K562 (cell line): ENCODE results near the gene TBL1X. TPM values are rescaled to one million over a fixed set of nuclear protein-coding genes. Genes with fewer than 3 reads are reported as not detected.

Experiments
- ATAC-seq: fragments of 200-7000 bp; cut with Tn5 transposase; 3 replicates; pipeline ENCODE4 v1.9.1; 2020; ENCODE audit warnings: moderate library complexity
- BruUV-seq: library from RNA; stranded (reverse); fragments of 400-500 nt; replicated peaks from 2 replicates; lab custom pipeline; 2021; lab: Mats Ljungman, UMichigan
- CTCF ChIA-PET: fragments of 300-600 bp; formaldehyde crosslinking; extraction: SDS; loops from one replicate; lab custom pipeline; 2021; ENCODE audit warnings: low intra/inter-chr PET ratio; lab: Yijun Ruan, JAX
- POLR2A ChIA-PET: fragments of 300-600, 350-650 bp; sonication (Branson Sonifier 250); formaldehyde crosslinking; extraction: SDS; loops from one replicate; lab custom pipeline; 2021; ENCODE audit warnings: antibody characterized with exemption, inconsistent platforms; lab: Yijun Ruan, JAX
- DNase-seq, 4 experiments: peaks; one replicate each; pipeline versions ENCODE4 v3.0.0 to v3.0.0-alpha.2; 2011 to 2018; ENCODE audit warnings: low spot score in 3 of 4, mixed read lengths in 3 of 4; ENCODE audit errors: extremely low read depth in 1 of 4
- FAIRE-seq: peaks from 2 replicates; lab custom pipeline; 2011; peaks lifted over from hg19 to GRCh38; lab: Jason Lieb, UNC
- H2AFZ ChIP-seq: 2 replicates; pipeline ENCODE4 v1.6.0; 2011; ENCODE audit warnings: low read depth, low read length, control low read depth, inconsistent platforms
- H3K27ac ChIP-seq: fragments of 200-600 bp; 3 replicates; pipeline ENCODE4 v1.8.0; 2011; ENCODE audit warnings: low read depth, mild to moderate bottlenecking, control low read depth, inconsistent platforms, low read length, moderate library complexity, mixed read lengths; ENCODE audit errors: extremely low read depth
- H3K27me3 ChIP-seq, 2 experiments: fragments of 300-600 bp in 1 of 2; 2 replicates in 1 of 2; 3 replicates in 1 of 2; pipeline versions ENCODE4 v1.6.0 to v1.8.0; 2011; ENCODE audit warnings: inconsistent platforms in 2 of 2, low read length in 2 of 2, mild to moderate bottlenecking in 1 of 2, mixed read lengths in 1 of 2, moderate library complexity in 1 of 2; ENCODE audit not compliant: control insufficient read depth in 2 of 2, insufficient read depth in 2 of 2
- H3K36me3 ChIP-seq: fragments of 300-600 bp; 3 replicates; pipeline ENCODE4 v1.8.0; 2011; ENCODE audit warnings: mild to moderate bottlenecking, low read length, inconsistent platforms; ENCODE audit not compliant: control insufficient read depth, insufficient read depth
- H3K4me1 ChIP-seq, 2 experiments: fragments of 200-600 bp in 1 of 2; replicated peaks in 1 of 2; 2 replicates in 1 of 2; 3 replicates in 1 of 2; pipeline versions ENCODE4 v1.5.1 to v1.8.0; 2011; ENCODE audit warnings: inconsistent platforms in 2 of 2, low read length in 2 of 2, mild to moderate bottlenecking in 1 of 2, mixed read lengths in 1 of 2, moderate library complexity in 1 of 2; ENCODE audit not compliant: control insufficient read depth in 2 of 2, insufficient read depth in 2 of 2
- H3K4me2 ChIP-seq: 2 replicates; pipeline ENCODE4 v1.6.1; 2011; ENCODE audit warnings: low read length, control low read depth, inconsistent platforms, mixed read lengths; ENCODE audit not compliant: insufficient read depth
- H3K4me3 ChIP-seq: fragments of 200-600 bp; sonication (generic), shearing (Covaris generic); 2 replicates; pipeline ENCODE4 v1.5.1; 2016; ENCODE audit warnings: control low read depth, inconsistent platforms
- H3K79me2 ChIP-seq: fragments of 200-600 bp; 3 replicates; pipeline ENCODE4 v1.8.0; 2011; ENCODE audit warnings: low read length, inconsistent platforms; ENCODE audit not compliant: control insufficient read depth, insufficient read depth
- H3K9ac ChIP-seq, 2 experiments: 2 replicates each; pipeline versions ENCODE4 v1.6.0 to v1.6.1; 2011; ENCODE audit warnings: low read depth in 2 of 2, low read length in 2 of 2, control low read depth in 1 of 2, inconsistent platforms in 1 of 2, mild to moderate bottlenecking in 1 of 2, mixed read lengths in 1 of 2; ENCODE audit not compliant: insufficient read depth in 1 of 2
- H3K9me1 ChIP-seq: one replicate; pipeline ENCODE4 v1.6.0; 2011; ENCODE audit warnings: inconsistent platforms, mild to moderate bottlenecking, low read length, moderate library complexity; ENCODE audit not compliant: control insufficient read depth, insufficient read depth
- H3K9me3 ChIP-seq: replicated peaks from 2 replicates; pipeline ENCODE4 v1.5.1; 2011; ENCODE audit warnings: low read depth, low read length, inconsistent platforms; ENCODE audit not compliant: control insufficient read depth, insufficient read depth
- H4K20me1 ChIP-seq: replicated peaks from 2 replicates; pipeline ENCODE4 v1.6.1; 2011; ENCODE audit warnings: low read length, inconsistent platforms, mixed read lengths; ENCODE audit not compliant: control insufficient read depth, insufficient read depth
- CREB3 ChIP-seq: fragments of 450-650 bp; conservative IDR thresholded peaks from 2 replicates; pipeline ENCODE4 v1.6.1; 2016; ENCODE audit warnings: missing genetic modification characterization, low read depth, mild to moderate bottlenecking, missing compliant biosample characterization, moderate library complexity
- E2F4 ChIP-seq: sonication (generic); formaldehyde crosslinking; IDR thresholded peaks from 2 replicates; pipeline ENCODE4 v1.8.0; 2022; ENCODE audit warnings: mild to moderate bottlenecking, low read depth, missing genetic modification reagents
- ELF2 ChIP-seq: fragments of 250-450 bp; sonication (Bioruptor Pico); IDR thresholded peaks from 2 replicates; pipeline ENCODE4 v1.5.0; 2021; ENCODE audit warnings: mild to moderate bottlenecking
- ELF4 ChIP-seq: fragments of 450-650 bp; formaldehyde crosslinking; IDR thresholded peaks from 2 replicates; pipeline ENCODE4 v1.4.0; 2022; ENCODE audit warnings: missing genetic modification characterization
- HMGN3 ChIP-seq: IDR thresholded peaks from 2 replicates; pipeline ENCODE4 v1.6.1; 2011; ENCODE audit warnings: borderline replicate concordance, low read depth, mild to moderate bottlenecking, mixed read lengths, low read length; ENCODE audit not compliant: insufficient read length; ENCODE audit errors: extremely low read depth
- IRF2 ChIP-seq: sonication (generic); formaldehyde crosslinking; IDR thresholded peaks from 2 replicates; pipeline ENCODE4 v1.8.1; 2022; ENCODE audit warnings: mild to moderate bottlenecking, missing genetic modification reagents
- MCM7 ChIP-seq, 2 experiments: fragments of 450-650 bp; IDR thresholded peaks; 2 replicates each; pipeline ENCODE4 v1.6.1; 2016 to 2018
- MYC ChIP-seq, 2 experiments: fragments of 250-450 bp in 1 of 2; sonication (Bioruptor Pico) in 1 of 2; IDR thresholded peaks; 2 replicates each; pipeline versions ENCODE4 v1.5.1 to v1.6.1; 2012 to 2021; ENCODE audit warnings: low read depth in 2 of 2, borderline replicate concordance in 1 of 2, improper control_type of control experiment in 1 of 2, low read length in 1 of 2, mild to moderate bottlenecking in 1 of 2, moderate library complexity in 1 of 2
- SLC30A9 ChIP-seq: fragments of 250-450 bp; sonication (Bioruptor Pico); IDR thresholded peaks from 2 replicates; pipeline ENCODE4 v1.8.0; 2022; ENCODE audit warnings: mild to moderate bottlenecking, moderate library complexity
- ZNF165 ChIP-seq: fragments of 250-450 bp; sonication (Bioruptor Pico); IDR thresholded peaks from 2 replicates; pipeline ENCODE4 v1.4.0; 2020; ENCODE audit warnings: borderline replicate concordance
- ZNF511 ChIP-seq: sonication (generic); formaldehyde crosslinking; IDR thresholded peaks from 2 replicates; pipeline ENCODE4 v1.8.0; 2022; ENCODE audit warnings: mild to moderate bottlenecking, missing genetic modification reagents
- WGBS: fragments of 100-300 bp; shearing (Covaris generic); methylation state at CpG from one replicate; pipeline ENCODE4 v1.1.6; 2016; ENCODE audit warnings: low coverage, mixed read lengths; ENCODE audit not compliant: insufficient coverage; ENCODE audit errors: missing lambda C conversion rate; 5-methylcytosine and 5-hydroxymethylcytosine counted together
- in situ Hi-C: fragments of 300-500 bp; cut with MboI; formaldehyde crosslinking; loops from 4 replicates; pipeline ENCODE4 v1.15.0; 2018; ENCODE audit warnings: inconsistent platforms, mixed read lengths
- intact Hi-C: fragments of 100-400 bp; cut with micrococcal nuclease; formaldehyde crosslinking; loops from 2 replicates; pipeline ENCODE4 v1.14.2; 2022
- polyA plus RNA-seq, 8 experiments: library from polyadenylated mRNA; depleted of rRNA in 4 of 8; stranded (reverse) in 5 of 8; unstranded in 3 of 8; fragments of >200 nt; fragmentation: Nextera tagmentation in 2 of 8; fragmentation: Illumina TruSeq in 1 of 8; extraction: Ambion mirVana in 2 of 8; extraction: Trizol in 1 of 8; gene quantifications; 2 replicates each; pipeline versions ENCODE4 v1.2.1 to v1.2.3, GENCODE V29; 2011 to 2014; ENCODE audit warnings: inconsistent platforms in 1 of 8, missing spikeins in 1 of 8
- total RNA-seq, 7 experiments: library from RNA; depleted of rRNA in 6 of 7; stranded (reverse); fragments of >200 nt in 6 of 7; fragmentation: Illumina TruSeq in 2 of 7; extraction: Trizol in 2 of 7; gene quantifications; 2 replicates each; pipeline versions ENCODE4 v1.2.1 to v1.2.3, GENCODE V29; 2011 to 2021; ENCODE audit warnings: low replicate concordance in 1 of 7

TBL1X gene
- total and polyA plus RNA-seq, 9 of the 15 experiments (the other 6 are each of a cell fraction or from before 2014, with no cell fraction given) = 6.0 to 49.6 (median 19.7) TPM

- no peak for TF ChIP-seq CREB3 (tag)
Observed at GRCh38 chrX:9558615-9559014, 93.8 kb downstream of the TBL1X start (continued).

- no peak overlapping the region for H3K27ac ChIP-seq
- H3K36me3 ChIP-seq = no peaks in the 10 kb centered on the region
- no peak overlapping the region for H3K4me3 ChIP-seq
- H3K9me3 ChIP-seq = no peaks in the 10 kb centered on the region
- intact Hi-C loops = no loop called here
- H2AFZ ChIP-seq = no peak overlapping the region
- POLR2A ChIA-PET = no interaction called here
- H3K79me2 ChIP-seq = peaks cover 33% of the 10 kb centered on the region
- ATAC-seq (no peak), DNase-seq (no peak), FAIRE-seq (no peak)
- in situ Hi-C loops = no loop called here
- 88% methylated on average over 6 of the region's 9 CpGs for WGBS
- CTCF ChIA-PET = no interaction called here
- H3K4me1 ChIP-seq = peaks cover 0 to 3% of the 10 kb centered on the region in 2 experiments; a peak in 4 of 5 replicates
- H3K9me1 ChIP-seq = no peaks in the 10 kb centered on the region
- H3K4me2 ChIP-seq = no peak overlapping the region
- H4K20me1 ChIP-seq = no peaks in the 10 kb centered on the region
- H3K9ac ChIP-seq = no peak overlapping the region
- H3K27me3 ChIP-seq = no peaks in the 10 kb centered on the region
- BruUV-seq = no TSS peak
- no peak for TF ChIP-seq MYC (IDR thresholded peaks at IDR 0.05; ENCODE audit: low read depth, low read length)
- TF ChIP-seq MYC (CRISPR knock-in tag; IDR thresholded peaks at IDR 0.05; ENCODE audit: borderline replicate concordance, low read depth) = no peak
- TF ChIP-seq HMGN3 = no peak
- no peak for TF ChIP-seq E2F4 (CRISPR knock-in tag)
- no peak for TF ChIP-seq SLC30A9 (CRISPR knock-in tag)
- TF ChIP-seq MCM7 (IDR thresholded peaks at IDR 0.05) = no peak
- TF ChIP-seq ELF2 (CRISPR knock-in tag) = no peak
- TF ChIP-seq ELF4 (CRISPR knock-in tag) = no peak
- no peak for TF ChIP-seq IRF2 (CRISPR knock-in tag)
- no peak for TF ChIP-seq ZNF165 (CRISPR knock-in tag)
- no peak for TF ChIP-seq ZNF511 (CRISPR knock-in tag)
Observed at GRCh38 chrX:9560219-9560618, 95.4 kb downstream of the TBL1X start.
